Endothelial cell of umbilical vein (primary cell): ENCODE results near the gene PHPT1. TPM values are rescaled to one million over a fixed set of nuclear protein-coding genes. Genes with fewer than 3 reads are reported as not detected.

Source experiments
- BruUV-seq: library from RNA; stranded (reverse); fragments of 400-500 nt; replicated peaks from 2 replicates; lab custom pipeline; 2021; lab: Mats Ljungman, UMichigan
- CTCF ChIA-PET: fragments of 300-600, 350-600 bp; sonication (Branson Sonifier 250); formaldehyde crosslinking; loops from one replicate; lab custom pipeline; 2021; ENCODE audit warnings: antibody characterized with exemption, inconsistent platforms; lab: Charles Lee
- POLR2A ChIA-PET: fragments of 300-600, 350-600 bp; sonication (Branson Sonifier 250); formaldehyde crosslinking; loops from one replicate; lab custom pipeline; 2021; ENCODE audit warnings: antibody characterized with exemption, inconsistent platforms; lab: Charles Lee
- DNase-seq: peaks from one replicate; pipeline ENCODE4 v3.0.0-alpha.2; 2011; ENCODE audit warnings: low read depth, low spot score
- FAIRE-seq: peaks from 2 replicates; lab custom pipeline; 2011; peaks lifted over from hg19 to GRCh38; lab: Jason Lieb, UNC
- H2AFZ ChIP-seq: 2 replicates; pipeline ENCODE4 v1.6.0; 2012; ENCODE audit warnings: low read depth, low read length, control low read depth, inconsistent platforms
- H3K27ac ChIP-seq: 2 replicates; pipeline ENCODE4 v1.5.1; 2011; ENCODE audit warnings: low read depth, mild to moderate bottlenecking, control low read depth, low read length, moderate library complexity; ENCODE audit not compliant: insufficient read depth
- H3K27me3 ChIP-seq, 2 experiments: 2 replicates each; pipeline versions ENCODE4 v1.6.0 to v1.6.1; 2011; ENCODE audit warnings: low read length in 2 of 2, mixed read lengths in 1 of 2; ENCODE audit not compliant: control insufficient read depth in 2 of 2, insufficient read depth in 2 of 2
- H3K36me3 ChIP-seq, 2 experiments: 2 replicates in 1 of 2; 3 replicates in 1 of 2; pipeline ENCODE4 v1.5.1; 2011; ENCODE audit warnings: low read length in 2 of 2, mild to moderate bottlenecking in 1 of 2, moderate library complexity in 1 of 2; ENCODE audit not compliant: control insufficient read depth in 2 of 2, insufficient read depth in 2 of 2; ENCODE audit errors: extremely low read depth in 1 of 2
- H3K4me1 ChIP-seq: 3 replicates; pipeline ENCODE4 v1.5.1; 2011; ENCODE audit warnings: mild to moderate bottlenecking, low read length; ENCODE audit not compliant: control insufficient read depth, insufficient read depth; ENCODE audit errors: extremely low read depth
- H3K4me2 ChIP-seq: 2 replicates; pipeline ENCODE4 v1.6.1; 2011; ENCODE audit warnings: low read length, control low read depth, mixed read lengths; ENCODE audit not compliant: insufficient read depth
- H3K4me3 ChIP-seq, 3 experiments: fragments of 200-600 bp in 1 of 3; sonication (generic), shearing (Covaris generic) in 1 of 3; replicated peaks in 1 of 3; 2 replicates each; pipeline ENCODE4 v1.5.1; 2011 to 2016; ENCODE audit warnings: control low read depth in 3 of 3, low read length in 3 of 3, mild to moderate bottlenecking in 2 of 3, inconsistent platforms in 1 of 3, low read depth in 1 of 3, moderate library complexity in 1 of 3; ENCODE audit not compliant: insufficient read depth in 1 of 3
- H3K79me2 ChIP-seq: 2 replicates; pipeline ENCODE4 v1.6.0; 2012; ENCODE audit warnings: low read length, inconsistent platforms; ENCODE audit not compliant: control insufficient read depth, insufficient read depth
- H3K9ac ChIP-seq: replicated peaks from 2 replicates; pipeline ENCODE3; 2011; ENCODE audit warnings: low read length, control low read depth; ENCODE audit not compliant: insufficient read depth; ENCODE audit errors: extremely low read depth
- H3K9me1 ChIP-seq: replicated peaks from 3 replicates; pipeline ENCODE4 v1.6.0; 2011; ENCODE audit warnings: mild to moderate bottlenecking, low read length; ENCODE audit not compliant: control insufficient read depth, insufficient read depth; ENCODE audit errors: extremely low read depth
- H3K9me3 ChIP-seq: replicated peaks from 2 replicates; pipeline ENCODE4 v1.5.1; 2012; ENCODE audit warnings: low read length, inconsistent platforms; ENCODE audit not compliant: control insufficient read depth, insufficient read depth
- H4K20me1 ChIP-seq: replicated peaks from 2 replicates; pipeline ENCODE3; 2011; ENCODE audit warnings: mild to moderate bottlenecking, low read length; ENCODE audit not compliant: control insufficient read depth, insufficient read depth; ENCODE audit errors: extremely low read depth
- CTCF ChIP-seq, 2 donors: IDR thresholded peaks; 1 replicate in 1 of 2; 2 replicates in 1 of 2; pipeline ENCODE4 v1.5.1; 2011; ENCODE audit warnings: low read length in 2 of 2, mild to moderate bottlenecking in 2 of 2, moderate library complexity in 2 of 2, control low read depth in 1 of 2, inconsistent platforms in 1 of 2, low read depth in 1 of 2; ENCODE audit not compliant: insufficient read depth in 1 of 2; ENCODE audit errors: extremely low read depth in 1 of 2
- EZH2 ChIP-seq: IDR thresholded peaks from 2 replicates; pipeline ENCODE4 v1.6.1; 2012; ENCODE audit warnings: borderline replicate concordance, low read depth, mild to moderate bottlenecking, moderate library complexity, low read length, inconsistent platforms; ENCODE audit not compliant: severe bottlenecking
- FOS ChIP-seq: IDR thresholded peaks from 2 replicates; pipeline ENCODE4 v1.6.1; 2011; ENCODE audit warnings: mild to moderate bottlenecking, low read length, moderate library complexity, borderline replicate concordance; ENCODE audit not compliant: insufficient read depth
- GATA2 ChIP-seq: IDR thresholded peaks from 2 replicates; pipeline ENCODE4 v1.7.0; 2011; ENCODE audit warnings: low read depth, mild to moderate bottlenecking, moderate library complexity, mixed read lengths, low read length; ENCODE audit not compliant: insufficient read length, insufficient read depth
- JUN ChIP-seq: IDR thresholded peaks from 2 replicates; pipeline ENCODE4 v1.6.1; 2011; ENCODE audit warnings: borderline replicate concordance, low read depth; ENCODE audit not compliant: insufficient read length, insufficient read depth
- MAX ChIP-seq: IDR thresholded peaks from 2 replicates; pipeline ENCODE4 v1.6.1; 2011; ENCODE audit not compliant: insufficient read depth, insufficient read length
- MYC ChIP-seq: IDR thresholded peaks from one replicate; pipeline ENCODE4 v1.6.1; 2011; ENCODE audit warnings: mild to moderate bottlenecking, low read depth, low read length
- POLR2A ChIP-seq: IDR thresholded peaks from 2 replicates; pipeline ENCODE4 v1.6.1; 2012; ENCODE audit warnings: low read depth, mild to moderate bottlenecking, control low read depth, low read length
- POLR2AphosphoS5 ChIP-seq: IDR thresholded peaks from 2 replicates; pipeline ENCODE4 v1.6.1; 2012; ENCODE audit warnings: low read depth, mild to moderate bottlenecking, control low read depth, low read length, moderate library complexity; ENCODE audit not compliant: insufficient read depth
- dilution Hi-C: fragments of 300-500 bp; cut with MboI; formaldehyde crosslinking; loops from one replicate; pipeline ENCODE4 v1.15.0; 2019; ENCODE audit warnings: low sequenced_read_pairs; ENCODE audit not compliant: extremely low pct_ligation_motif_present
- intact Hi-C: fragments of 100-400 bp; cut with micrococcal nuclease; formaldehyde crosslinking; loops from one replicate; pipeline ENCODE4 v1.10.0; 2022
- polyA plus RNA-seq, 4 experiments: library from polyadenylated mRNA; depleted of rRNA in 3 of 4; stranded (reverse) in 3 of 4; unstranded in 1 of 4; fragments of >200 nt; gene quantifications; 2 replicates each; pipeline versions ENCODE4 v1.2.1 to v1.2.3, GENCODE V29; 2011 to 2012; ENCODE audit warnings: missing spikeins in 1 of 4
- total RNA-seq: library from RNA; stranded (reverse); gene quantifications from 2 replicates; pipeline ENCODE4 v1.2.3, GENCODE V29; 2021

PHPT1 gene
- total and polyA plus RNA-seq, 2 donors (not counting 3 experiments of a cell fraction or from before 2014, with no cell fraction given): 139 to 319 TPM

- no peak for FAIRE-seq
Measured at GRCh38 chr9:136855461-136856078, 6.4 kb downstream of the PHPT1 start.

More at GRCh38 chr9:136855461-136856078, 6.4 kb downstream of the PHPT1 start:
- no peaks in the 10 kb centered on the region for H3K79me2 ChIP-seq
- POLR2A ChIA-PET: no interaction called here
- no peaks in the 10 kb centered on the region for H3K9me3 ChIP-seq
- TF ChIP-seq POLR2AphosphoS5 (no peak), MAX (no peak), FOS (no peak), POLR2A (no peak), JUN (no peak), EZH2 (no peak), CTCF (IDR thresholded peaks at IDR 0.05; ENCODE audit: extremely low read depth in 1 of 2, insufficient read depth in 1 of 2, low read depth in 1 of 2, low read length in 2 of 2) (no peak), MYC (no peak), GATA2 (no peak)
- no peaks in the 10 kb centered on the region for H3K36me3 ChIP-seq
- no peak overlapping the region for H3K4me3 ChIP-seq
- intact Hi-C loops: no loop called here
- H4K20me1 ChIP-seq: no peaks in the 10 kb centered on the region
- no TSS peak for BruUV-seq
- H3K4me1 ChIP-seq: no peaks in the 10 kb centered on the region
- dilution Hi-C loops: no loop called here
- H3K27ac ChIP-seq: no peak overlapping the region
- H2AFZ ChIP-seq: no peak overlapping the region
- H3K4me2 ChIP-seq: no peak overlapping the region
- DNase-seq: no peak
- H3K9ac ChIP-seq: no peak overlapping the region
- CTCF ChIA-PET: interaction anchor here (1.1 kb wide), 1 partner anchor 13 kb away, joined by 3 read pairs; the partner anchor contains the start of gene AJM1
- H3K27me3 ChIP-seq: no peaks in the 10 kb centered on the region
- H3K9me1 ChIP-seq: no peaks in the 10 kb centered on the region
